ENCODE data around the gene CCDC181.
"Not testable (repeated sequence)": the region's sequence is repeated elsewhere in the genome, so short reads cannot be mapped to it uniquely, and the experiment has no call there.

CCDC181 gene

GRCh38 chr1:169427081-169427641, at the start of gene CCDC181:
CCDC181 (minus strand) TSS chr1:169427474; CDS start chr1:169424927, 2,547 bp downstream.
- peak; percentile 38 to 56 for DNase-seq (ENCODE audit: extremely low read depth in 1 of 2, low read depth in 1 of 2)

GRCh38 chr1:169475806-169476387, 48.6 kb upstream of the CCDC181 start:
- DNase-seq (ENCODE audit: extremely low read depth in 1 of 2, low read depth in 1 of 2): no peak

GRCh38 chr1:169474302-169474995, 47.2 kb upstream of the CCDC181 start:
- DNase-seq (ENCODE audit: extremely low read depth in 1 of 2, low read depth in 1 of 2): no peak

GRCh38 chr1:169473347-169473746, 46.1 kb upstream of the CCDC181 start:
- DNase-seq (ENCODE audit: extremely low read depth in 1 of 2, low read depth in 1 of 2): no peak

- DNase-seq (ENCODE audit: extremely low read depth in 1 of 2, low read depth in 1 of 2): no peak
These were observed 45.5 kb upstream of the CCDC181 start for GRCh38 chr1:169472738-169473137.

GRCh38 chr1:169468982-169469381, 41.7 kb upstream of the CCDC181 start:
- no peak for DNase-seq (ENCODE audit: extremely low read depth in 1 of 2, low read depth in 1 of 2)

- DNase-seq (ENCODE audit: extremely low read depth in 1 of 2, low read depth in 1 of 2): no peak
These were observed 39.3 kb upstream of the CCDC181 start for GRCh38 chr1:169466259-169467230.

- no peak for DNase-seq (ENCODE audit: extremely low read depth in 1 of 2, low read depth in 1 of 2)
These were observed 38.0 kb upstream of the CCDC181 start for GRCh38 chr1:169465281-169465680.

- DNase-seq (ENCODE audit: extremely low read depth in 1 of 2, low read depth in 1 of 2): no peak
These were observed 35.1 kb upstream of the CCDC181 start for GRCh38 chr1:169462385-169462784.

- DNase-seq (ENCODE audit: extremely low read depth in 1 of 2, low read depth in 1 of 2): no peak
These were observed 34.2 kb upstream of the CCDC181 start for GRCh38 chr1:169461390-169462000.

GRCh38 chr1:169460191-169460833, 33.0 kb upstream of the CCDC181 start:
- no peak for DNase-seq (ENCODE audit: extremely low read depth in 1 of 2, low read depth in 1 of 2)

- DNase-seq (ENCODE audit: extremely low read depth in 1 of 2, low read depth in 1 of 2): no peak
These were observed 30.2 kb upstream of the CCDC181 start for GRCh38 chr1:169457443-169457842.

GRCh38 chr1:169456029-169456428, 28.8 kb upstream of the CCDC181 start:
- DNase-seq (ENCODE audit: extremely low read depth in 1 of 2, low read depth in 1 of 2): no peak

GRCh38 chr1:169452921-169453320, 25.6 kb upstream of the CCDC181 start:
- DNase-seq (ENCODE audit: extremely low read depth in 1 of 2, low read depth in 1 of 2): no peak

- DNase-seq (ENCODE audit: extremely low read depth in 1 of 2, low read depth in 1 of 2): no peak
These were observed 24.0 kb upstream of the CCDC181 start for GRCh38 chr1:169451218-169451824.

GRCh38 chr1:169443923-169444322, 16.6 kb upstream of the CCDC181 start:
- no peak for DNase-seq (ENCODE audit: extremely low read depth in 1 of 2, low read depth in 1 of 2)

GRCh38 chr1:169426174-169426705, 1.0 kb downstream of the CCDC181 start:
- DNase-seq (ENCODE audit: extremely low read depth in 1 of 2, low read depth in 1 of 2): no peak

GRCh38 chr1:169421309-169421708, 6.0 kb downstream of the CCDC181 start:
- DNase-seq (ENCODE audit: extremely low read depth in 1 of 2, low read depth in 1 of 2): no peak

- DNase-seq (ENCODE audit: extremely low read depth in 1 of 2, low read depth in 1 of 2): no peak
These were observed 12.3 kb downstream of the CCDC181 start for GRCh38 chr1:169414952-169415351.

GRCh38 chr1:169408340-169408739, 18.9 kb downstream of the CCDC181 start:
- not testable (repeated sequence) for DNase-seq (ENCODE audit: extremely low read depth in 1 of 2, low read depth in 1 of 2)
